ENCODE results near the gene FKBP1A. TPM values are rescaled to one million over a fixed set of nuclear protein-coding genes. Genes with fewer than 3 reads are reported as not detected.

FKBP1A gene
- total and polyA plus RNA-seq, 2 donors from 2014 or later: 220 to 260 TPM

- H3K36me3 ChIP-seq (ENCODE audit: control insufficient read depth in 2 of 3, insufficient read depth in 3 of 3, low read length in 3 of 3): no peaks in the 10 kb centered on the region
- no peaks in the 10 kb centered on the region for H3K27me3 ChIP-seq (ENCODE audit: control insufficient read depth, insufficient read depth, low read length)
- peak in 2 of 5 donors; percentile 34 for DNase-seq
- no peak for TF ChIP-seq CTCF (IDR thresholded peaks at IDR 0.05; ENCODE audit: borderline replicate concordance, extremely low read depth, insufficient read depth)
- H3K9ac ChIP-seq (ENCODE audit: low read length in 3 of 3): peak overlapping the region; percentile 20 to 84 (median 83)
- peak overlapping the region; percentile 99 for H3K27ac ChIP-seq (ENCODE audit: low read depth in 2 of 2, low read length in 2 of 2)
- peaks cover 5 to 48% (median 43%) of the 10 kb centered on the region in 3 donors for H3K4me1 ChIP-seq (ENCODE audit: control insufficient read depth in 2 of 3, insufficient read depth in 2 of 3, low read depth in 1 of 3, low read length in 3 of 3)
- no peaks in the 10 kb centered on the region for H3K9me3 ChIP-seq (ENCODE audit: control insufficient read depth in 2 of 3, insufficient read depth in 1 of 3, low read length in 3 of 3)
- intact Hi-C loops (cut with DNase I): no loop called here
- FAIRE-seq: no peak
- peak overlapping the region; percentile 72 to 85 (median 75) for H3K4me3 ChIP-seq (ENCODE audit: low read length in 3 of 3)
These were observed 68.2 kb downstream of the FKBP1A start for GRCh38 chr20:1324598-1325172.

GRCh38 chr20:1323830-1324597 is 68.8 kb downstream of the FKBP1A start:
- TF ChIP-seq CTCF (IDR thresholded peaks at IDR 0.05; ENCODE audit: borderline replicate concordance, extremely low read depth, insufficient read depth): no peak
- FAIRE-seq (no peak), DNase-seq (peak in 1 of 5 donors; percentile 45)
- Histone ChIP-seq H3K4me1 (ENCODE audit: control insufficient read depth in 2 of 3, insufficient read depth in 2 of 3, low read depth in 1 of 3, low read length in 3 of 3) (peaks cover 5 to 42% (median 36%) of the 10 kb centered on the region in 3 donors), H3K27me3 (ENCODE audit: control insufficient read depth, insufficient read depth, low read length) (no peaks in the 10 kb centered on the region), H3K27ac (ENCODE audit: low read depth in 2 of 2, low read length in 2 of 2) (peak overlapping the region; percentile 99), H3K9me3 (ENCODE audit: control insufficient read depth in 2 of 3, insufficient read depth in 1 of 3, low read length in 3 of 3) (no peaks in the 10 kb centered on the region), H3K9ac (ENCODE audit: low read length in 3 of 3) (no peak overlapping the region), H3K4me3 (ENCODE audit: low read length in 3 of 3) (no peak overlapping the region), H3K36me3 (ENCODE audit: control insufficient read depth in 2 of 3, insufficient read depth in 3 of 3, low read length in 3 of 3) (no peaks in the 10 kb centered on the region)
- intact Hi-C loops (cut with DNase I): no loop called here

- Histone ChIP-seq H3K36me3 (ENCODE audit: control insufficient read depth in 2 of 3, insufficient read depth in 3 of 3, low read length in 3 of 3) (no peaks in the 10 kb centered on the region), H3K9ac (ENCODE audit: low read length in 3 of 3) (peak overlapping the region in 1 of 3 donors; percentile 24), H3K27me3 (ENCODE audit: control insufficient read depth, insufficient read depth, low read length) (no peaks in the 10 kb centered on the region), H3K4me3 (ENCODE audit: low read length in 3 of 3) (no peak overlapping the region), H3K4me1 (ENCODE audit: control insufficient read depth in 2 of 3, insufficient read depth in 2 of 3, low read depth in 1 of 3, low read length in 3 of 3) (peaks cover 5 to 35% (median 28%) of the 10 kb centered on the region in 3 donors), H3K27ac (ENCODE audit: low read depth in 2 of 2, low read length in 2 of 2) (peak overlapping the region; percentile 88 to 93), H3K9me3 (ENCODE audit: control insufficient read depth in 2 of 3, insufficient read depth in 1 of 3, low read length in 3 of 3) (no peaks in the 10 kb centered on the region)
- no peak for TF ChIP-seq CTCF (IDR thresholded peaks at IDR 0.05; ENCODE audit: borderline replicate concordance, extremely low read depth, insufficient read depth)
- intact Hi-C loops (cut with DNase I): no loop called here
- no peak for FAIRE-seq
- DNase-seq: peak in 1 of 5 donors; percentile 33
These were observed 69.6 kb downstream of the FKBP1A start for GRCh38 chr20:1323256-1323655.

All from kidney (tissue), 14 donors.